HG02623 (cell line): ENCODE measurements around the gene NKX2-1.
A peak's percentile ranks its signal among the peaks of the same experiment; 100 is the strongest.
"Not testable (repeated sequence)": the region's sequence is repeated elsewhere in the genome, so short reads cannot be mapped to it uniquely, and the experiment has no call there.

Experiments
- ATAC-seq: cut with Tn5 transposase; IDR thresholded peaks from one replicate; pipeline ENCODE4 v1.9.1; 2021; ENCODE audit warnings: moderate library complexity; ENCODE audit not compliant: unreplicated experiment

NKX2-1 gene

DNA sequence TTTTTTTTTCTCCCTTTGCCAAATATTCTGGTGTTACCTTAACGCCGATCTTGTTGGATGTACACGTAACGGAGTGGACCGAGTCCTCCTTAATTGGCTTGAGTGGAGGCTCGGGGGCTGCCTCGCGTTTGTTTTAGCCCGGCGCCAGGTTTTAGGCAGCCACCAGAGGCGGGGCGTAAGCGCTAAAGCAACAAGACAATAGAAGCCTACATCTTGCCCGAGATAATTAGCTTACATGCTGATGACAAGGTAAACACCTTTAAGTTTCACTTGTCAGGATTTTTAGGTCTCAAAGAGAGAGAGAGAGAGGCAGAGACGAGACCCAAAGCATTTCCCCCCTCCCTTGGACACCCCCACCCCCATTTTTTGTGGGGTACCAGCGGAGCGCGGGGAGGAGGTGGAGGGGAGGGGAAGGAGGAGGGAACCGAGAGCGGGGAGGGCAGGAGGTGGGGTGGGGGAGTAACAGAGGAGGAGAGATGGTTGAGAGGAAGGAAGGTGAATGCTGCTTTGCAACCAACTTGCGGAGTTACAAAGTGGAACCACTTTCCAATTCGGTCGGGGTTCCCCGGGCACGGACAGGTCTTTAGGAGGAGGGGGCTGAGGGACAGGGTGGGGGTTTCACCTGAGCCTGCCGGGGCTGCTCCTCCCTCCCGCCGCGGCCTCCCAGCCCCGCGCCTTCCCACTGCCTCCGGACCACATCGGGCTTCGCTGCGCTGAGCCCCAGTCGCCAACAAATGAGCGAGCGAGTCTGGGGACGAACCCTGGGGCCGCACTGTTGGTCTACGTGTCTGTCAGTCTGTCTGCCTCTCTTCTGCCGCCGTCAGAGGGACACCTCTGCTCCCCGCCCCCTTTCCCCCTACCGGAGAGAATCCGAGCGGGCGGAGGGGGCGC, at the start of gene NKX2-1:
Gene NKX2-1 (minus strand): TSS at position 802 of the 891 bp plus-strand sequence. CDS start 103 bp downstream, at position 699.
- ATAC-seq = no peak

- no peak for ATAC-seq
Observed at GRCh38 chr14:36556811-36557433, 36.9 kb upstream of the NKX2-1 start.

GRCh38 chr14:36555998-36556743, 36.1 kb upstream of the NKX2-1 start:
- ATAC-seq = no peak

GRCh38 chr14:36553656-36554260, 33.7 kb upstream of the NKX2-1 start:
- ATAC-seq = peak; percentile 58

GRCh38 chr14:36550899-36551298, 30.9 kb upstream of the NKX2-1 start:
- no peak for ATAC-seq

DNA sequence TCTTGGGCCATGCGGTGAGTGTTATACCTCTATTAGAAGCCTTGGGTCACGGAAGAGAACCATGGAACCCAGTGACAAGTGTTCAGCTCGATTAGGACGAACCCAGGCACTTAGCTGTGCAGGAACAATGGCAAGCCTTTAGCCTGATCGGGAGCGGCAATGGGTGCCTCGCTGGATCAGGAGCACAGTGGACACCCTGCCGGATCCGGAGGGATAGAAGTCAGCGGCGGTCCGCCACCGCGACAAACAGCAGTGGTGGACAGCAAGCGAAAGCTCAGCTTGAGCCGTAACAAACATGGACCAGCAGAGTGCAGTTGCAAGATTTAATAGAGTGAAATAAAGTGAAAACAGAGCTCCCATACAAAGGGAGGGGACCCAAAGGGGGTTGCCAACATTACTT, 24.2 kb upstream of the NKX2-1 start:
- not testable (repeated sequence) for ATAC-seq

- ATAC-seq = no peak
Observed at GRCh38 chr14:36538051-36538450, 18.0 kb upstream of the NKX2-1 start.

DNA sequence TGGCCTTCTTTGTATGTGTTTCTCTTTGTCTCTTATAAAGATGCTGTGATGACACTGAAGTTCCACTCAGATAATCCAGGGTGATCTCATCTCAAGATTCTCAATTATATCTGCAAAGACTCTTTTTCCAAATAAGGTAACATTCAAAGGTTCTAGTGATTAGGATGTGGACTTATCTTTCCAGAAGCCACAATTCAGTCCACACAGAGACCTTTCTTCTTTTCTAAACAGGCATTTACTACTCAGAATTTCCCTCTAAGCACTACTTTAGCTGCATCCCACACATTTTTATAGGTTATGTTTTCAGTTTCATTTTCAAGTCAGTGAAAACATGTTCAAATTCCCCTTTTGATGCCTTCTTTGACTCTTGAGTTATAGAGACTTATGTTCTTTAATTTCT, 9.0 kb upstream of the NKX2-1 start:
- no peak for ATAC-seq

DNA sequence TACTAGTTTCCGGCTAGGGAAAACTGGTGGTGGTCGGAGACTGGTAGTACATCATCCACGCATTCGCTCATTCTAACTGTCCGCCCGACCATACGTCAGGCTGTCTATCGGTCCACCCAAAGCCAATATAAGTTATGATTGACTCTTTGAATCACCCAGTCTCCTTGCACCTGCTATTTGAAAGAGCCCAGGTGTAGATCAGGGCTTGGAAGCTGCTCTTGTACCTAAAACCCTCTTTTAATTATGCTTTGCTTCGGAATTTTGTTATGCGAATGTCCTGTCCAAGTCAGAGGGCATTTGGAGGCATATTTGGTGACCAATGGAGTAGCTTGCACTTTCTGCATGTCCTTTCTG, 5.7 kb upstream of the NKX2-1 start:
- ATAC-seq = no peak

- ATAC-seq = no peak
Observed at GRCh38 chr14:36524874-36525745, 5.1 kb upstream of the NKX2-1 start.

DNA sequence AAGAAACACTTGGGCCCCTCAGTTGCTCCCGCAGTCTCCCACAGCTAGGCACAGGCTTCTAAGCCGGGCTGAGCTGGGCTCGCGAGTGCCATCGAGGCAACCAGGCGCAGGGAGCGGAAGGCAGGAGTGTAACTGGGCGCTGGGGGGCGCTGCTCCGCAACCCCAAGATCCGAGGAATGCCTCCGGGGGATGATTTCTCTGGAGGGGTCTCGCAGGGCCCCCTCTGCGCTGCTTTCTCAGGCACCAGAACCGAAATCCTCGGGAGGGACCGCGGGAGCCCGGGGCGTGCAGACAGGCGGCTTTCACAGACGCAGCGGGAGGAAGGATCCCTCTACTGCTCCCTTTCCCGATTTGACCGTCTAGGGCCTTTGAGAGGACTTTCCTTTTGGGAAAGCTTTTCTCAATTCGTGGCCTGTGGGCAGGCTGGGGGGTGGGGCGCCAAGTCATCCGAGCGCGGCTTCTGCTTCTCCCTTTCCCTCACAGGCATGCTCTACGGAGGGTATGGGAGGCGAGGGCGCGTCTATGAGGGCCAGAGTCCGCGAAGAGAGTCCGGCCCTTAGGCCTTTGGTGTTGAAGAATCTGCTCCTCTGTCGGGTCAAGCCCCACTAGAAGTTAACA, 4.3 kb upstream of the NKX2-1 start:
- ATAC-seq = no peak

- ATAC-seq = no peak
Observed at GRCh38 chr14:36522972-36523715, 3.1 kb upstream of the NKX2-1 start.

GRCh38 chr14:36522347-36522971, 2.4 kb upstream of the NKX2-1 start:
- ATAC-seq = no peak

- ATAC-seq = no peak
Observed at GRCh38 chr14:36521598-36522345, 1.7 kb upstream of the NKX2-1 start.

- no peak for ATAC-seq
Observed at GRCh38 chr14:36520601-36521525, 831 bp upstream of the NKX2-1 start.

GRCh38 chr14:36518586-36519430, 1.2 kb downstream of the NKX2-1 start:
- no peak for ATAC-seq
